HG02759 (cell line): ENCODE data around the gene TTC29.
A peak's percentile ranks its signal among the peaks of the same experiment; 100 is the strongest.

Experiments
- ATAC-seq: cut with Tn5 transposase; IDR thresholded peaks from one replicate; pipeline ENCODE4 v1.9.1; 2021; ENCODE audit warnings: mild to moderate bottlenecking, moderate library complexity; ENCODE audit not compliant: unreplicated experiment

TTC29 gene, protein sequence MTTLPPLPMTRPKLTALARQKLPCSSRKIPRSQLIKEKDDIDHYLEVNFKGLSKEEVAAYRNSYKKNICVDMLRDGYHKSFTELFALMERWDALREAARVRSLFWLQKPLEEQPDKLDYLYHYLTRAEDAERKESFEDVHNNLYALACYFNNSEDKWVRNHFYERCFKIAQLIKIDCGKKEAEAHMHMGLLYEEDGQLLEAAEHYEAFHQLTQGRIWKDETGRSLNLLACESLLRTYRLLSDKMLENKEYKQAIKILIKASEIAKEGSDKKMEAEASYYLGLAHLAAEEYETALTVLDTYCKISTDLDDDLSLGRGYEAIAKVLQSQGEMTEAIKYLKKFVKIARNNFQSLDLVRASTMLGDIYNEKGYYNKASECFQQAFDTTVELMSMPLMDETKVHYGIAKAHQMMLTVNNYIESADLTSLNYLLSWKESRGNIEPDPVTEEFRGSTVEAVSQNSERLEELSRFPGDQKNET

DNA sequence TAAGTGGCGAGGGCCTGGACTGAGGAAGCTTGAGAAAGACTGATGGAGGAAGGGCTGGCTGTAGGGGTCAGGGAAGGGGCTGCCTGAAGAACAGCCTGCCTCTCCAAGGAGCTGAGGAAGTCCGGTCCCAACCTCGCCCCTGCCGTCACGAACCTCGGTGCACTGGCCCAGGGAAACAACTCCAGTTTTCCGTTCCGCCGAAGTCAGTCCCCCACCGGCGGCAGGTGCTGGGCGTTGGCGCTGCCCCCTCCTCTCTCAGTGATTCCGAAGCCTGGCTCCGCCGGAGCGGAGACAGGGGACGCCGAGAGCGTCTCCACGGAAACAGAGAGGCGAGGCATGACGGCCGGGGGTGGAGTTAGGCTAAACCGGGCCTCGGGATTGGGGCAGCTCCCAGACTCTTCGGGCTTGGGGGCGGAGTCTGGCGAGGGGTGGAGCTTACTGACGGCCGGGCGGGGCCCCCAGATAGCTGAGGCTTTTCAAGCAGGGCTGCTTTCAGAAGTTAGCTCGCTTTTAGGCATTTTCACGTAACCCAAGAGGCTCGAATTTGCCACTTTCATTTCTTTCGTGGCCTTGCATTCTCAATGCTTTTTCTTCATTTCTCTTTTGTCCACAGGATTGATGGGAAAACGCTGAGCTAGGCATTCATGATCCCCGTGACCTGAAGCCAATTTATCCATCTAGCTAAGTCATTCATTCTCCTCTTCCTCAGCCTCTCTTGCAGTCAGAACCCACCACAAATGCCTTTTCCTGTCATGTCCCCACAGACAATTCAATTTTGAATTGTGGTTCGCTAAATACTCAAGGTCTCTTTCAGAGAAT lies at the start of gene TTC29:
Gene TTC29, minus strand, starts transcription at position 309 of the 819 bp plus-strand sequence. CDS start 5,969 bp downstream, outside the sequence.
- ATAC-seq, result peak; percentile 100

DNA sequence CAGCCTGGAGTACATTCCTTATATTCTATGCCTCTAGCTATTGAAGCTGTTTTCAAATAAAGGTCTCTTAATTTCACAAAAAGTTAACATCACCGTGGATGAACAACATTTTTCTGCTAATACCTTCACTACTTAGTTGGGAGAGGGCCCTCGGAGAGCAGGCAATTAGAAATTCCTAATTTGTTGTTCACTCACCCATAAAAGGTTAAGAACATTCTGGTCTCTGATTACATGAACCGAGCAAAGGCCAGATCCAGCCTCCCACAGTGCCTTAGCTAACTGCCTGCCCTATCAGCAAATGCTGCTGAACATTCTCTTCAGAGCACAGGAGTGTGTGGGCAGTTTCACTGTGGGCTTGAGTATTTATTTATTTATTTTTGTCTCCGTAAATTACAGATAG lies 36.0 kb upstream of the TTC29 start:
- ATAC-seq, result no peak

DNA sequence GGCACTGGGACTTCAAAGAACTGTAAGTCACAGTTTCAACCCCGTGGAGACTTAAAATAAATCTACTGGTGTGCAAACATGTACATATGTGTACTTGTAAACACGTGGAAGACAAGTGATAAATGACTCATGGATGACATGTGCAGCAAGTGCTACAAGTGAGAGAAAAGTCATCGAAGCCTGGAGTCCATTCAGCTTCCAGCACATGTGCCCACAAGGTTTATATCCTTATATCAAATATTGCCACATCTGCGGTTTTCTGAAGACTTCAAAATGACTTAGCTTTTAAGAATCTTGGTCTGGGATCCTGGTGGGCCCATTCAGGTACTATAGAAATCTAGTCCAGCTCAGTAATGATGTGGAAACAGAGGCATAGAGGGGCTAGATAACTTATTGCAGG lies 33.0 kb upstream of the TTC29 start:
- no peak for ATAC-seq

DNA sequence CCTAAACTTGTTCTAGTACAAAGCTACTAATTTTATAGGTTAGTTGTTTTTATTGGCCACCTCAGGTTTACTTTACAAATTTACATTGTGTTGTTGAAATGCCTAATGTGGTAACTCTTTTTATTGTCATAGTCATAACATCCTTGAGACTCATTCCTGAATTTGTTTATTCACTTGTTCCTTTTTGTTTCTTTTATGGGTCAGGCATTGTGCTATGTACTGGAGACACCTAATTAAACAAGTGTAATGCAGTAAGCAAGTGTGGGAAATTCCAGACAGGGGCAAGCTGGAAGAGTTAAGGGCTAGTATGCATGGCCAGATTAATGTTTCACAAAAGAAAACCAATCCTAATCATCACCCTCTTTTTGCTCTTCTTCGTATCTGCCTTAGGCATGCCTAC lies 30.5 kb upstream of the TTC29 start:
- no peak for ATAC-seq

DNA sequence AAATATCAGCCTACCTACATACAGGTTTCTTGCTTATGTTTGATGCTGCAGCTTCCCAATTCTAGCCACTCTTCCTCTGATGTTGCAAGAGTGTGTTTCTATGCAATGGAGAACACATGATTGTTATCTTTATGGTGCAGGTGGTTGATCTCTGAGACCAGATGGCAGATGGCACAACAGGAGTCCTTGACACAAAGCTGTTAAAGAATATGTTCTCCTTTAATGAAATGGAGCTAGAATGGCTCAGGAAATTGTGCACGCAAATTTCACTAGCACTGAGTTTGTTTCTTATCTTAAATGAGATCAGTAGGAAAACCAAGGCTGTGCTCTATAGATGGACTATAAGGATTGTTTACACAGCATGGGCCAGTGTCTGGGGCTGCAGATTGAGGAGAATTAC lies 29.9 kb upstream of the TTC29 start:
- ATAC-seq, result no peak

DNA sequence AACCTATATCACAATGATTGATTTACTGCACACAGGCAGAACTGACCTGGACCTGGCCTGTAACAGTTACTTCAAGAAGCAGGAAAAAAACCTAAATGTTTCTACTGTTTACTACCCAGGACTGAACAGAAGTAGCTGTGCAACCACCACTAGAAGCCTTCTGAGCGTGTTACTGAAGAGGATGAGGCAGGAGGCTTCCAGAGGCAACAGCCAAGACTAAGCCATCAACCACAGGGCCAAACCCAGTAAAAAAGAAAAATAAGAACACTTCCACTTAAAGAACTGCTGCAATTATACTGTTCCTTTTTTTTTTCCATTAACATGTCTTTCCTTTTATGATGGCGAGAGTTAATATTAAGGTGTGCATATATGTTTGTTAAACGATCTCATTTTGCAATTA lies 29.4 kb upstream of the TTC29 start:
- ATAC-seq, result no peak

DNA sequence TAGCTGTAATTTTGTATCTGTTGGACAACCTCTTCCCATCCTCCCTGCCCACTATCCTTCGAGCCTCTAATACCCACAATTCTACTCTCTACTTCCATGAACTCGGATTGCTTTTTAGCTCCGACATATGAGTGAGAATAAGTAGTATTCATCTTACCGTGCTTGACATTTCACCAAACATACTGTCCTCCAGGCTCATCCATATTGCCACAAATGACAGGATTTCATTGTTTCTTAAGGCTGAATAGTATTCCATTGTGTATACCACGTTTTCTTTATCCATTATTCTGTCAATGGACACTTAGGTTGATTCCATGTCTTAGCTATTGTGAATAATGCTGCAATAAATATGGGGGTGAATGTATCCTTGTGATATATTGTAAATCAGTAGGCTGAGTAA lies 26.4 kb upstream of the TTC29 start:
- no peak for ATAC-seq

DNA sequence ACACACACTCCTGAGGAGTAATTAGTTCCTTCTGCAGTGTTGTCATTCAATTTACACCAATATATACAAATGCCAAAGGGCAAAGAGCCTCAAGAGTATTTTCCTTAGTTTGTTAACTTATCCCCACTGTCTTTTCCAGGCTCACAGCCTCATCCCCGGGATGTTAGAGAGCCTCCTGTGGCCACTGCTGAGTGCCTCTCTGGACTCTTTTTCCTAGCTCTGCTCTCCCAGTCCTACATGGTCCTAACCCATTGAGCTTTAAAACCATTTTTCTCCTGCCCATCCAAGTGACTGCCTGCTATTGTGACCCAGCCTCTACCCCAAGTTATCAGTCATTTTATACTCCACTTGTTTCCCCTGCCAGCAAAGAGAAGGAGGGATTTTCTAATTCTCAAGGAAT lies 23.5 kb upstream of the TTC29 start:
- no peak for ATAC-seq

DNA sequence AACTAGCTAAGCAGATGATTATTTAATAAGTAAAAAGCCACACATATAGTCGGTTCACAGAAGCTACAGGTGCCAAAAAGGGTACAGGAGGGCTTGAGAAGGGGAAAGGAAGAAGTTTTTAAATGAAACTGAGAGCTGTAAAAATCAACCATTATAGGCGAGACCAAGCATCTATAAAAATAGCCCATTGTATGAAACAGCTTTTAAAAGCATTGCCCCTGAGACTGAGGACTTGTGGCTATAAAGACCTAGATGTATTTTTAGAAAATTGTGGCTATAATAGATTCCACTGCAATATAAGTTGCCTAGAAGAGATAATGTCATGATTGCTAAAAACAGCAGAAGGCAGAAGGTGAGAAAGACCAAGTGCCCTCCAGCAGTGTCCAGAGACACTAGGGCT lies 15.0 kb upstream of the TTC29 start:
- no peak for ATAC-seq

DNA sequence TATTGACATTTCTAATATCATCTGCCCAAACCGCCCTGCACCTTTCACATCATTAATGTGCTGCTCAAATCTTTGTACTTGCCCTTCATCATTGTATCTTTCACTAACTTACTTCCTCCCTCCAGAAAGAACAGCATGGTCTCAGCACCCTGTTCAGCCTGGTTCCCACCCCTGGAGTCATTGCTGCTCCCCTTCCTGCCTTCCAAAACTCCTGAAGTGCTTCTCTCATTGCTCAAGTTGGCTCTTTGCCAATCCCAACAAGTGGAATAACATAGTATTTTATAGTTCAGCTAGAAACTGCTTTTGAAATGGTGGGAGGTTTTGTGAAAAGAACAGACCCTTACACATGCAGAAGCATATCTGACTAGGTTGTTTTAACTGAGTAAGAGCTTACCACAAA lies 14.0 kb upstream of the TTC29 start:
- ATAC-seq, result no peak

DNA sequence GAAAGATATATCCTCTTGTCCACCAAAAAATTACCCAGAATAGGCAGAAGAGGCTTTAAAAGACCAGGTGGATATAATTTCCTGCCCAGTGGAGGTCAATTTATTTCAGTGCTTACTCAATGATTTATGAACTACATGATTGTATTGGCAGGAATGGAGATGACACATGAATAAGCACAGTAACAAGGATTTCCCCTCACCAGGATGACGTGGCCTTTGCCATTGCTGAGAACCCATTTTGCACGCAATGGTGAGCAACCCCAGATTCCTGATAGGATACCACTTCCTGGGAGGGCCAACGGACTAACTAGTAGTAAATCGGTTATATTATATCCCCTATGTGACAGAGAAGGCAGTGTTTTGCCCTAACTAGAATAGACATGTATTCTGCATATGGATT lies 11.6 kb upstream of the TTC29 start:
- ATAC-seq, result no peak

DNA sequence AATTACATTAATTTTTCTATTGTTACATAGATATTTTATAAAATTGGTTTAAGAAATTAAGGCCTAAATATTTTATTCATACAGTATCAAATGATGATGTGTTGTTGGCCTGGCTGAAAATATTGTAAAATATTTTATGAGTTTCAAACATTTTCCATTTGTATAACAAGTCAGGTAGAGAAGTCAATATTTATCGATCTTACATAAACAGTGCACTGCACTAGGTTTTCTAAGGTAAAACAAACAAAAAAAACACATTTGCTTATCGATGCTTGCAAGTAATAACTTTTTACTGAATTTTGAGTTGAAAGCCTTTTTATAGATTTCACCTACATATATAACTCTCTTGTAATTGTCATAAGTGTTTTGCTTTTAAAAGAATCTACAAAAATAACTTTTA lies 7.2 kb upstream of the TTC29 start:
- no peak for ATAC-seq

DNA sequence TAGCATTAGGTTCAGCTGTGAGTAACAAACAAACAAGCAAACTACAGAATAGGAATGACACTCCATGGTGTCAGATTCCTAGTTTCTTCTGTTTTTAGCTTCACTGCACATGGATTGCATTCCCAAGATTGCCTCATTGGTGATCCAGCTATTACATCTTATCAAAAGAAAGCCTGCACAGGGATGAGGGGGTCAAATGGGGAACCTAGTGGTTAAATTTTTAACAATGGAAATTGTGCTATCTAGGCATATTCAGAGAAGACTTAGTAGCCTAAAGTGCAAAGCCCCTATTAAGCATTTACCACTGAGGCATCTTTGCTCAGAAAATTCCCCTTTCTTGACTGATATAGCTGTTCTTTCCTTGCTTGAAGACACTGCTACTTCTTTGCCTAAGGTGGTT lies 3.9 kb upstream of the TTC29 start:
- no peak for ATAC-seq

DNA sequence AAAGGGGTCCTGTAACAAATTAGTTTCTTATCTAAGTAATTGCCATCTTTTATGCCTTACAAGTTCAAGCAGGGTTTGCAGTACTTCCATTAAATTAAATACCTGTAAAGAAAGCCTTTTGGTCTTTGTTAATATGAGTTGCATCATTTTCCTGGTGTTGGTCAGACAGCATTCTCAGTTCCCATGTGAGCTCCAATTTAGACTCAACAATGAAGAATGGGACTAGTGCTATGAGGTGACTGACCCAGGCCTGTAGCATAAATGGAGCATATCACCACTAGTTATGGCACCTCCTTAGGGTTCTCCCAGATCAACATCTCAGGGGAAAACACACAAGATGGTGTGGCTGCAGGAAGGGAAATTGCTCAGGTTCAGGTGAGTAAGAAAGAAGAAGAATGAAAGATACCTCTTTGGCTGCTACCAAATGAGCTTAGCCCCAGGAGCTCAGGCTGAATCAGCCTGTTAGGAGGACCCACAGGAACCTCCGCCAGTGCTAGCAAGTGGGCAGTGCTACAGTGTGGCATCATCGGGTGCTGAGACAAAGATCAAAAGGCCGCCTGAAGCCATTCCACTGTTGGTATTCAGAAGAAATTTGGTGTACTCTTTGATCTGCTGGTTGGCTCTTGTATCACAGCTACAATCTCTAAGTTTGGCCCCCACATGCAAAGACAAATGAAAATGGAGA lies 1.8 kb downstream of the TTC29 start:
- ATAC-seq, result no peak

DNA sequence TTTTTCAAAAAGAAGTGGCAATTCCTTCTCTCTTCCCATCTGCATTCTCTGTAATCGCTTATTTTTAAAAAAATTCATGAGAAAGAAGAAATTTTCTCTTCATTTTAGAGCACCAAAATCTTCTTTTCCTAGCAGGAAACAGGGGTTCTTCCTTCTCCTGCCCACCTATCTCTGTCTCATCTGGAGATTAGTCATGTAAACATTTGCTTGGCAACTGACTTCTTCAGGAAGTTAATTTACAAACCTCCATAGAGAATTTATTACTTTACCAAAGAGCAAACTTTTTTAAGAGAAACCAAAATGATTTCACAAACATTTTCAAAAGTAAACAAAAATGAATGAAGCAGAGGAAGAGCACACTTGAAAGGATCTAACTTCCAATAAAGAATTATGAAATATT lies 13.5 kb downstream of the TTC29 start:
- no peak for ATAC-seq

DNA sequence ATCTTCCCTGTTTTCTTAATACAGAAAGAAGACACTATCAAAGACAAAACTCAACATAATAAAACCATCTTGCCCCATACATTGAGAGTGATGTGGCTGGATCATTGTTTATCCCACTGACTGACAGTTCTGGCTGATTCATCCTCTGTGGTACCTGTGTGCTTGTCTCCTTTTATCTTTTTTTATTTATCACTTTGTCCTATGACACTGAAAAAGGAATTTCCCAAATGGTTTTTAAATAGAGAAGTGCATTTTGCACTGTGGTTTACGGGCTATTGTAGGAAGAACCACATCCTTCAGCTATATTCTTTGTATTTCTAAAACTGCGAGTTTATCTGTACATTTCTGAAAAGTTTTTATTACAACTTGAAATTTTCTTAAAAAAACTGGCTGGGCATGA lies 15.0 kb downstream of the TTC29 start:
- no peak for ATAC-seq

DNA sequence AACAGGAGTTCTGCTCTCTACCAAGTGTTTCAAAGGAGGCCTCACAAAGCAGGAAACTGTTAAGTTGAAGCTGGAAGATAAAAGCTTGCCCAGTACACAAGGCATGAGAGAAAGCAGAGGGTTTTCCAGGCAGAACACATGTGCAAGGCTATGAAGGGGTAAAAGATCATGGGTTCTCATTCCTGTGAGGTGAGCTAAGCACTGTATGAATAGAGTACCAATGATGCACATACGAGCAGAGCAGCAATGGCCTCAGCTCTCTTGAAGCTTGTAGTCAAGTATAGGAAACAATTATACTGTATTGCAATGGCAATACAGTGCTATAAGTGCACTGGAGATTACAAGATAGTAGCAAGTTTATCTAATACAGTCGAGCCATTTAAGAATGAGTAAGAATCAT lies 18.0 kb downstream of the TTC29 start:
- no peak for ATAC-seq

DNA sequence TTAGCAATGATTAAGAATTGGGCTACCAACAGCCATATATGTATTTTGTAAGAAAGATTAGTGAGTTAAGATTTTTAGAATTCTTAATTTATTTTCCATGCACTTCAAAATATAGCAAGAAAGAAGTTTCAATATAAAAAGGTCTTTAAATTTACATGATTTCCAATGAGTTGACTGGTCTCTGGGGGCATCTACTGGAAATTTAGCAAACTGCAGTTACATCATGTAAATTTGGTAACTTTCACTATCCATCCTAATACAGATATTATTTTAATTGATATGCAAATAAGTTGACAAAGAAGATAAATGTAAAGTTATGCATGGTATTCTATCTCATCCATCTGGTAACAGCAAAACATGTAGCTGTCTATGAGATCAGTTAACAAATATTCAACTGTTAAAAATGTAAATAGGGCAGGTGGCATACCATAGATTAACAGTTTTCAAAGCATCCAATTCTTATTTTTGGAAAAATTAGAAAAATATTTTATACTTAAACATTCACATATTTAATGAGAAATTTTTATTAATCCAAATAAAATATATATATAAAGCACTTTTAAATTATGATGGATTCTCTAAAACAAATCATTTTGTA lies 29.1 kb downstream of the TTC29 start:
- ATAC-seq, result no peak

DNA sequence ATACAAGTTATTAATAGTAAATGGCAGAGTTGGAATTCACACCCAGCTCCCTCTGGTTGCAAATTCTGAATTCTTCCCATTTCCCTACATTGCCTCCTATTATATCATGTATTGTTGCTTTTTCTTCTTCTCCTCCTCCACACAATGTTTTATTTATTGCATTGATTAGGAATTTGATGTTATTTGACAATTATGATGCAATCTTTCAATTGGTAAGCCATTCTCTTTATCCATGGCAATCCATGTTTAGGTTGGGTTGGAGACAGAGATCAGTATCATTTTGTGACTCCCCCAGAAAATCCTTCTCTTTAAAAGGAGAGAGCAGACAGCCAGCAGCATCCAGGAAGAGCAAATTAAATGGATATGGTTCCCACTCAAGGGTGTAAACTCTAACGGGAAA lies 30.5 kb downstream of the TTC29 start:
- no peak for ATAC-seq

DNA sequence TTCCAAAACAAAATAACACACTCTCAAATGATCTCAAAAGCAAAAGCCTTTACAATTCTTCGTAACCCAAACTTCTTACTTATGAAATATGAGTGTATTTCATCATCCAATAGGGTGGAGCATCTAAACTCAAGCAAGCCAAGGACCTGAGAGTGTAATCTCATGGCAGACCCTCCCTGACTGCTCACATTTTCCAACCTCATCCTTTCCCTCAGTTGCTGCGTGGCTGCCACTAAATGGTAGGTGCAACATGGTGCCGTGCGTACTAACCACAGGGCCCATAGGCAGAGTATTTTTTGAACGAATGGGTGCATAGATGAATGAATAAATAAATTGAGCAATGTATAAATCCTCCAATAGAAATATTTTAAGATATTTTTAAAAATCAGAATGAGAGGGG lies 45.4 kb downstream of the TTC29 start:
- ATAC-seq, result no peak

DNA sequence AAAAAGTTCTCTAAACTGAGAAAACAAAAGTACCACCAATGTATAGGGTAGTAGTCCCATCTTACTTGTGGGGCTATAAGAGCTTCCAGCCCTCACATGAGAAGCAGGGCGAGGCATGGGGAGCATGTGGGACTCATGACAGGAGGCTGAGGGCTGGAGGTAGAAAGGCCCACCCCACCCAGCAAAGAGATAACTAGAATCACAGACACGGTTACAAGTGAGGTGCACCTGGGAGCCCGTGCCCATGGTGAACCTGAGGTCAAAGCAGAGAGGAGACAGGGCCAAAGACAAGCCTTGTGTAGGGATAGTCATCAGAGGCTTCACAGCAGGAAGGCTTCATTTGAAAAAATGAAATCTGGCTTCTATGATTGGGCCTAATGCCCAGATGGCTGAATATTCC lies 55.4 kb downstream of the TTC29 start:
- ATAC-seq, result no peak
